Heart right ventricle (tissue), 16 donors: ENCODE measurements around the gene CST8. TPM values are rescaled to one million over a fixed set of nuclear protein-coding genes. Genes with fewer than 3 reads are reported as not detected.

ENCODE experiments used
- ATAC-seq, 8 donors: fragments of 200-7000 bp; cut with Tn5 transposase; one replicate each; pipeline ENCODE4 v1.9.1; 2020; ENCODE audit warnings: mild to moderate bottlenecking in 8 of 8, moderate library complexity in 8 of 8, moderate number of reproducible peaks in 1 of 8
- DNase-seq, 2 donors: peaks; one replicate each; pipeline ENCODE4 v3.0.0-alpha.2; 2020
- H3K27ac ChIP-seq, 10 donors: fragments of 200-600 bp; sonication (generic) in 2 of 10; one replicate each; pipeline versions ENCODE4 v1.5.0 to v1.8.0; 2020 to 2022; ENCODE audit warnings: mild to moderate bottlenecking in 3 of 10
- H3K27me3 ChIP-seq, 7 donors: fragments of 200-600 bp; one replicate each; pipeline ENCODE4 v1.8.0; 2021 to 2022; ENCODE audit warnings: mild to moderate bottlenecking in 2 of 7
- H3K36me3 ChIP-seq, 9 donors: fragments of 200-600 bp; sonication (generic) in 1 of 9; one replicate each; pipeline versions ENCODE4 v1.5.0 to v1.8.0; 2020 to 2022; ENCODE audit warnings: mild to moderate bottlenecking in 2 of 9
- H3K4me1 ChIP-seq, 9 donors: fragments of 200-600 bp; sonication (generic) in 1 of 9; one replicate each; pipeline versions ENCODE4 v1.5.0 to v1.8.0; 2020 to 2022; ENCODE audit warnings: mild to moderate bottlenecking in 4 of 9
- H3K4me3 ChIP-seq, 10 donors: fragments of 200-600 bp; sonication (generic) in 2 of 10; one replicate each; pipeline versions ENCODE4 v1.5.0 to v1.8.0; 2020 to 2022; ENCODE audit warnings: mild to moderate bottlenecking in 7 of 10, moderate library complexity in 2 of 10
- H3K9me3 ChIP-seq, 11 donors: fragments of 200-600 bp in 10 of 11; sonication (generic) in 2 of 11; one replicate each; pipeline versions ENCODE4 v1.5.0 to v1.8.0; 2013 to 2022; ENCODE audit warnings: mild to moderate bottlenecking in 2 of 11, control low read depth in 1 of 11, moderate library complexity in 1 of 11
- WGBS, 2 donors: extraction: QIAGEN DNeasy Blood & Tissue Kit; methylation state at CpG; one replicate each; pipeline ENCODE4 v1.1.7; 2013; ENCODE audit warnings: inconsistent platforms in 1 of 2; 5-methylcytosine and 5-hydroxymethylcytosine counted together
- intact Hi-C, 10 donors: fragments of 100-400 bp; cut with DNase I; formaldehyde crosslinking; loops; one replicate each; pipeline versions ENCODE4 v1.11.1 to v1.14.2; 2022
- polyA plus RNA-seq, 2 donors: library from polyadenylated mRNA; stranded (reverse); fragments of 200-250 nt; gene quantifications; one replicate each; pipeline ENCODE4 v1.2.3, GENCODE V29; 2013
- total RNA-seq, 10 donors: library from RNA; stranded (reverse); fragmentation: NEBNext Ultra II Directional in 3 of 10; extraction: Animal tissue kit (Norgen Biotek cat#: 25700) in 3 of 10; gene quantifications; one replicate each; pipeline versions ENCODE4 v1.2.1 to v1.2.4, GENCODE V29; 2021 to 2023
- TF ChIP-seq, protein P1 (sequence below), 9 donors: fragments of 200-600 bp; sonication (generic) in 2 of 9; IDR thresholded peaks; one replicate each; pipeline versions ENCODE4 v1.5.0 to v1.8.0; 2021 to 2022; ENCODE audit warnings: antibody characterized with exemption in 9 of 9, mild to moderate bottlenecking in 5 of 9, moderate library complexity in 1 of 9
- donor health status: Arrhythmogenic right ventricular cardiomyopathy.
- donor health status: ischemic (EF 13 %, LVEDD 7.1; RV severe dilation, severe dysfunction).
- donor health status: healthy with polysubstance abuse.
- donor health status: DM: no; HTN: yes; CAD: no.
- donor health status: DM: no; HTN: no; CAD: no.
- donor health status: ischemic (EF 25% LVEDD 6.9; RV normal size, moderate dysfunction).
- donor health status: ischemic (EF 25% LVEDD 5.7; RV mildly dilated, moderate dysfunction).
- donor health status: healthy.
- donor health status: DM: yes; HTN: yes; CAD: no.
- donor health status: Ischemic cardiomyopathy.
- donor health status: ischemic (EF 35%, LVEDD 5.7; RV mildly dilated, moderate dysfunction).
- donor health status: nonischemic (EF 11% LVEDD 7.7; RV severe dilation, severe dysfunction).
- donor health status: DM: yes; HTN: yes; CAD: no.
- donor health status: PGD.
- donor health status: ischemic (EF 29% LVEDD 5.4; RV normal size, mild dysfunction).
- donor health status: nonischemic (EF 23%, LVEDD 6.1; RV moderate dilation, normal function).

The CST8 gene
- total and polyA plus RNA-seq, 12 donors = not detected

DNA sequence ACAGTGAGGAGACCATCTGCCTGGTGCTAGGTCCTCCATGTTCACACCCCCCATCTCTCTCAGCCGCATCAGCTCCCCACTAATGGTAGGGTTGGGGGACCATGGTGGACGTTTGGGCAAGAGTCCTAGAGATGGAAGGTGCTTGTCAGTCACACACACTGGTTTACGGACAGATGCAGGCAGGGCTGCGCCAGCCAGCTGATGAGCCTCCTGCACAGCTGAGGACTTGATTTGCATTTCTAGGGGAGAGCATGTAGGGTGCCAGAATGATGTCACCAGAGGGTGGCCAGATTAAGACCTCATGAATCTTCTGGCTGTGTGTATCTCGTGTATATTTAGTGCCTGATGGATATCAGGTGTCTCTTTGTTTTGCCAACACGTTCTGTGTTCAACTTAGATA, 28.6 kb downstream of the CST8 start:
- WGBS, 2 donors = 73 to 78% methylated on average over 6 of the region's 6 CpGs
- peaks cover 0 to 5% (median 0%) of the 10 kb centered on the region in 7 donors for H3K27me3 ChIP-seq
- H3K27ac ChIP-seq = no peak overlapping the region
- DNase-seq = no peak
- no peaks in the 10 kb centered on the region for H3K4me1 ChIP-seq
- no peak for ATAC-seq
- H3K4me3 ChIP-seq = no peak overlapping the region
- no peaks in the 10 kb centered on the region for H3K36me3 ChIP-seq
- no peaks in the 10 kb centered on the region for H3K9me3 ChIP-seq
- intact Hi-C loops = no loop called here
- TF ChIP-seq, protein P1, sequence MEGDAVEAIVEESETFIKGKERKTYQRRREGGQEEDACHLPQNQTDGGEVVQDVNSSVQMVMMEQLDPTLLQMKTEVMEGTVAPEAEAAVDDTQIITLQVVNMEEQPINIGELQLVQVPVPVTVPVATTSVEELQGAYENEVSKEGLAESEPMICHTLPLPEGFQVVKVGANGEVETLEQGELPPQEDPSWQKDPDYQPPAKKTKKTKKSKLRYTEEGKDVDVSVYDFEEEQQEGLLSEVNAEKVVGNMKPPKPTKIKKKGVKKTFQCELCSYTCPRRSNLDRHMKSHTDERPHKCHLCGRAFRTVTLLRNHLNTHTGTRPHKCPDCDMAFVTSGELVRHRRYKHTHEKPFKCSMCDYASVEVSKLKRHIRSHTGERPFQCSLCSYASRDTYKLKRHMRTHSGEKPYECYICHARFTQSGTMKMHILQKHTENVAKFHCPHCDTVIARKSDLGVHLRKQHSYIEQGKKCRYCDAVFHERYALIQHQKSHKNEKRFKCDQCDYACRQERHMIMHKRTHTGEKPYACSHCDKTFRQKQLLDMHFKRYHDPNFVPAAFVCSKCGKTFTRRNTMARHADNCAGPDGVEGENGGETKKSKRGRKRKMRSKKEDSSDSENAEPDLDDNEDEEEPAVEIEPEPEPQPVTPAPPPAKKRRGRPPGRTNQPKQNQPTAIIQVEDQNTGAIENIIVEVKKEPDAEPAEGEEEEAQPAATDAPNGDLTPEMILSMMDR (IDR thresholded peaks at IDR 0.05) = no peak

- H3K27me3 ChIP-seq = peaks cover 0 to 5% (median 0%) of the 10 kb centered on the region in 7 donors
- H3K27ac ChIP-seq = no peak overlapping the region
- no peaks in the 10 kb centered on the region for H3K9me3 ChIP-seq
- H3K36me3 ChIP-seq = no peaks in the 10 kb centered on the region
- no peak overlapping the region for H3K4me3 ChIP-seq
- TF ChIP-seq, protein P1 (IDR thresholded peaks at IDR 0.05) = no peak
- intact Hi-C loops = no loop called here
- no peaks in the 10 kb centered on the region for H3K4me1 ChIP-seq
- DNase-seq = no peak
- 74 to 77% methylated on average over 2 of the region's 2 CpGs for WGBS, 2 donors
- no peak for ATAC-seq
Observed at GRCh38 chr20:23520185-23520584, 29.3 kb downstream of the CST8 start.

- H3K4me3 ChIP-seq = no peak overlapping the region
- no peaks in the 10 kb centered on the region for H3K4me1 ChIP-seq
- TF ChIP-seq, protein P1 (IDR thresholded peaks at IDR 0.05) = no peak
- no peaks in the 10 kb centered on the region for H3K27me3 ChIP-seq
- H3K27ac ChIP-seq = no peak overlapping the region
- ATAC-seq (no peak), DNase-seq (no peak)
- peaks cover 0 to 13% (median 0%) of the 10 kb centered on the region in 11 donors for H3K9me3 ChIP-seq
- H3K36me3 ChIP-seq = no peaks in the 10 kb centered on the region
- 82 to 85% methylated on average over 10 of the region's 10 CpGs for WGBS, 2 donors
- intact Hi-C loops = no loop called here
Observed at GRCh38 chr20:23524146-23524545, 33.2 kb downstream of the CST8 start.

DNA sequence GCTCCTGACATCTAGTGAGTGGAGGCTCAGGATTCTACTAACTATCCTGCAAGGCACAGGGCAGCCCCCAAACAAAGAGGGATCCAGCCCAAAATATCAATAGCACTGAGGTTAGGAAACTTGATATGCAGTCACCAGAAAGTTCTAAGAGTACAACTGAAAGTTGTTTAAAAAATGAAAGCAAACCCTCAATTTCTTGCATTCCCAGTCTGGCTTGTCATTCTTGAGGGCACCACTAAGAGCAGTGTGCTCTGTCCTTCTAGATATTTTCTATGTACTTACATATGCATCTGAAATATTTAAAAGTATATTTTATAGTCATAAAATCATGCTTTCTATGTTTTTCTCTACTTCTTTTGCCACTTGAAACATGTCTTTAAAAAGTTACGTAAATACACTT, 35.9 kb downstream of the CST8 start:
- 95 to 97% methylated on average over 1 of the region's 1 CpG for WGBS, 2 donors
- Histone ChIP-seq H3K27ac (no peak overlapping the region), H3K36me3 (no peaks in the 10 kb centered on the region), H3K4me3 (no peak overlapping the region), H3K27me3 (no peaks in the 10 kb centered on the region), H3K4me1 (no peaks in the 10 kb centered on the region), H3K9me3 (peaks cover 0 to 20% (median 0%) of the 10 kb centered on the region in 11 donors)
- ATAC-seq = no peak
- TF ChIP-seq, protein P1 (IDR thresholded peaks at IDR 0.05) = no peak
- intact Hi-C loops = no loop called here
- DNase-seq = no peak
